Stimulated activated CD4-positive, alpha-beta T cell treated with anti-CD3 and anti-CD28 coated beads, Interleukin-15, amount 100 ng/mL, for 48 hours (primary cell): ENCODE measurements around the gene ULK4.
"Not testable (repeated sequence)": the region's sequence is repeated elsewhere in the genome, so short reads cannot be mapped to it uniquely, and the experiment has no call there.

Experiments
- DNase-seq, 2 donors: peaks; one replicate each; pipeline ENCODE4 v3.0.0-alpha.2; 2020; ENCODE audit warnings: low read depth in 2 of 2

ULK4 gene

GRCh38 chr3:41872157-41872556, 89.7 kb downstream of the ULK4 start:
- DNase-seq: no peak

GRCh38 chr3:41867533-41867932, 94.4 kb downstream of the ULK4 start:
- no peak for DNase-seq

- DNase-seq: no peak
These were observed 95.6 kb downstream of the ULK4 start for GRCh38 chr3:41866298-41866697.

GRCh38 chr3:41863024-41863423, 98.9 kb downstream of the ULK4 start:
- DNase-seq: no peak

GRCh38 chr3:41860489-41860888, 101.4 kb downstream of the ULK4 start:
- DNase-seq: not testable (repeated sequence)

GRCh38 chr3:41854956-41855355, 106.9 kb downstream of the ULK4 start:
- no peak for DNase-seq

GRCh38 chr3:41853540-41854196, 108.2 kb downstream of the ULK4 start:
- no peak for DNase-seq

- DNase-seq: no peak
These were observed 112.9 kb downstream of the ULK4 start for GRCh38 chr3:41848753-41849574.

GRCh38 chr3:41847679-41848078, 114.2 kb downstream of the ULK4 start:
- no peak for DNase-seq

- no peak for DNase-seq
These were observed 115.1 kb downstream of the ULK4 start for GRCh38 chr3:41846850-41847249.

GRCh38 chr3:41845826-41846225, 116.1 kb downstream of the ULK4 start:
- DNase-seq: no peak

GRCh38 chr3:41844256-41844655, 117.6 kb downstream of the ULK4 start:
- not testable (repeated sequence) for DNase-seq

- not testable (repeated sequence) for DNase-seq
These were observed 120.8 kb downstream of the ULK4 start for GRCh38 chr3:41840936-41841668.

- DNase-seq: no peak
These were observed 125.4 kb downstream of the ULK4 start for GRCh38 chr3:41836360-41837134.

- no peak for DNase-seq
These were observed 128.3 kb downstream of the ULK4 start for GRCh38 chr3:41833628-41834027.

GRCh38 chr3:41819236-41819635, 142.7 kb downstream of the ULK4 start:
- DNase-seq: no peak

GRCh38 chr3:41808618-41809017, 153.3 kb downstream of the ULK4 start:
- no peak for DNase-seq

GRCh38 chr3:41808152-41808551, 153.8 kb downstream of the ULK4 start:
- no peak for DNase-seq

- no peak for DNase-seq
These were observed 166.9 kb downstream of the ULK4 start for GRCh38 chr3:41794748-41795589.

- DNase-seq: no peak
These were observed 169.1 kb downstream of the ULK4 start for GRCh38 chr3:41792806-41793205.

GRCh38 chr3:41769106-41769505, 192.8 kb downstream of the ULK4 start:
- DNase-seq: no peak
